ENCODE results near the gene TSG101. TPM values are rescaled to one million over a fixed set of nuclear protein-coding genes. Genes with fewer than 3 reads are reported as not detected.

The TSG101 gene
- total RNA-seq, 1 donor from 2014 or later = 54.4 TPM

DNA sequence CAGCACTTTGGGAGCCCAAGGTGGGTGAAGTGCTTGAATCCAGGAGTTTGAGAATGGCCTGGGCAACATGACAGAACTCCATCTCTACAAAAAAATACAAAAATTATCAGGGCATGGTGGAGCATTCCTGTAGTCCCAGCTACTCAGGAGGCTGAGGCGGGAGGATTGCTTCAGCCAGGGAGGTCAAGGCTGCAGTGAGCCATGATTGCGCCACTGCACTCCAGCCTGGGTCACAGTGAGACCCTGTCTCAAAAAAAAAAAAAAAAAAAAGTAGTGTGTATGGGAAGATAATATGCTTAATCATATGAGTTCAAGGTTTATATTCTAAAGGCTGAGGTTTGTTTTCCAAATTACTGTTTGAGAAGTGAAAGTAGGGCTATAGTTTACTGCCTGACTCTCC lies 60.3 kb downstream of the TSG101 start:
- no peaks in the 10 kb centered on the region for H3K9me3 Mint-ChIP-seq
- TF ChIP-seq, protein P1, sequence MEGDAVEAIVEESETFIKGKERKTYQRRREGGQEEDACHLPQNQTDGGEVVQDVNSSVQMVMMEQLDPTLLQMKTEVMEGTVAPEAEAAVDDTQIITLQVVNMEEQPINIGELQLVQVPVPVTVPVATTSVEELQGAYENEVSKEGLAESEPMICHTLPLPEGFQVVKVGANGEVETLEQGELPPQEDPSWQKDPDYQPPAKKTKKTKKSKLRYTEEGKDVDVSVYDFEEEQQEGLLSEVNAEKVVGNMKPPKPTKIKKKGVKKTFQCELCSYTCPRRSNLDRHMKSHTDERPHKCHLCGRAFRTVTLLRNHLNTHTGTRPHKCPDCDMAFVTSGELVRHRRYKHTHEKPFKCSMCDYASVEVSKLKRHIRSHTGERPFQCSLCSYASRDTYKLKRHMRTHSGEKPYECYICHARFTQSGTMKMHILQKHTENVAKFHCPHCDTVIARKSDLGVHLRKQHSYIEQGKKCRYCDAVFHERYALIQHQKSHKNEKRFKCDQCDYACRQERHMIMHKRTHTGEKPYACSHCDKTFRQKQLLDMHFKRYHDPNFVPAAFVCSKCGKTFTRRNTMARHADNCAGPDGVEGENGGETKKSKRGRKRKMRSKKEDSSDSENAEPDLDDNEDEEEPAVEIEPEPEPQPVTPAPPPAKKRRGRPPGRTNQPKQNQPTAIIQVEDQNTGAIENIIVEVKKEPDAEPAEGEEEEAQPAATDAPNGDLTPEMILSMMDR (conservative IDR thresholded peaks at IDR 0.05) = no peak
- DNase-seq (ENCODE audit: extremely low spot score, unreplicated experiment) = no peak
- H3K27ac Mint-ChIP-seq = no peak overlapping the region
- H3K4me1 Mint-ChIP-seq (ENCODE audit: unreplicated experiment) = peaks cover 5% of the 10 kb centered on the region
- no peak overlapping the region for H3K4me3 Mint-ChIP-seq
- no peaks in the 10 kb centered on the region for H3K36me3 Mint-ChIP-seq
- no peaks in the 10 kb centered on the region for H3K27me3 Mint-ChIP-seq

DNA sequence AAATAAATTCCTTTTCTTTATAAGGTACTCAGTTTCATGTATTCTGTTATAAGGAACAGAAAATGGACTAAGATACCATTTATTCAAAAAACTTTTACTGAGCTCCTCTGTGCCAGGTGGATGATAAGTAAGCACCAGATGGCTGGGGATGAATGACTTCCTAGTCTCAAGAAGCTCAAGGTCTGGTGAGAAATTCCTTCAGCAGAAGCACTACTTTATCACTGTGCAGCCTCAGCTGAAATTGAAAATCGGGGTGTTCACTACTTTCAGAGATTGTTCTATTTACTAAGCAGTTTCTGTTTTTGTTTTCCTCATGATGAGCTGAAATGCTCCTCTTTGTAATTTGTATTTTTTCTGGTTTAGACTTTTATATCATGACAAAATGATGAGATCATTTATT lies 63.3 kb downstream of the TSG101 start:
- Mint-ChIP-seq H3K27me3 (no peaks in the 10 kb centered on the region), H3K36me3 (no peaks in the 10 kb centered on the region), H3K27ac (no peak overlapping the region), H3K4me3 (no peak overlapping the region), H3K4me1 (ENCODE audit: unreplicated experiment) (peaks cover 5% of the 10 kb centered on the region), H3K9me3 (no peaks in the 10 kb centered on the region)
- no peak for DNase-seq (ENCODE audit: extremely low spot score, unreplicated experiment)
- TF ChIP-seq, protein P1 (conservative IDR thresholded peaks at IDR 0.05) = no peak

DNA sequence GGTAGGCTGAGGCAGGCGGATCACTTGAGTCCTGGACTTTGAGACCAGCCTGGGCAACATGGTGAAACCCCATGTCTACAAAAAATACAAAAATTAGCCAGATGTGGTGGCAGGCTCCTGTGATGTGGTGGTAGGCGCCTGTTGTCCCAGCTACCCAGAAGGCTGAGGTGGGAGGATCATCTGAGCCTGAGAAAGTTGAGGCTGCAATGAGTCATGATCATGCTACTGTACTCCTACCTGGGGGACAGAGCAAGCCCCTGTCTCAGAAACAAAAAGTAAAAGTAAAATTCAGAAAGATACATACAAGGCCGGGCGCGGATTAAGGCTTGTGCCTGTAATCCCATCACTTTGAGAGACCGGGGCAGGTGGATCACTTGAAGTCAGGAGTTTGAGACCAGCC lies 64.8 kb downstream of the TSG101 start:
- Mint-ChIP-seq H3K36me3 (no peaks in the 10 kb centered on the region), H3K27ac (no peak overlapping the region), H3K27me3 (no peaks in the 10 kb centered on the region), H3K4me1 (ENCODE audit: unreplicated experiment) (peaks cover 5% of the 10 kb centered on the region), H3K4me3 (no peak overlapping the region), H3K9me3 (no peaks in the 10 kb centered on the region)
- TF ChIP-seq, protein P1 (conservative IDR thresholded peaks at IDR 0.05) = no peak
- no peak for DNase-seq (ENCODE audit: extremely low spot score, unreplicated experiment)

DNA sequence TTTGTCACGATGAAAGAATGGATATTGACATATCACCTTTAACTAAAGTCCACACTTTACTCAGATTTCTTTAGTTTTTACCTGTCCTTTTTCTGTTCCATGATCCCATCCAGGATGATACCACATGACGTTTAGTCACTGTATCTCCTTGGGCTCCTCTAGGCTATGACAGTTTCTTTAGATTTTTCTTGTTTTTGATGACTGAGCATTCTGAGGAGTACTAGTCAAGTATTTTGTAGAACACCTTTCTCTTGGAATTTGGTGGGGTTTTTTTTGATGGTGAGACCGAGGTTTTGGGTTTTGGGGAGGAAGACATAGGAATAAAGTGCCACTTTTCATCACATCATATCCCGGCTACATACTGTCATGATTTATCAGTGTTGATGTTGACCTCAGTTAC lies 67.1 kb downstream of the TSG101 start:
- Mint-ChIP-seq H3K27ac (no peak overlapping the region), H3K4me3 (no peak overlapping the region), H3K4me1 (ENCODE audit: unreplicated experiment) (no peaks in the 10 kb centered on the region), H3K27me3 (no peaks in the 10 kb centered on the region), H3K36me3 (no peaks in the 10 kb centered on the region), H3K9me3 (no peaks in the 10 kb centered on the region)
- DNase-seq (ENCODE audit: extremely low spot score, unreplicated experiment) = no peak
- TF ChIP-seq, protein P1 (conservative IDR thresholded peaks at IDR 0.05) = no peak

DNA sequence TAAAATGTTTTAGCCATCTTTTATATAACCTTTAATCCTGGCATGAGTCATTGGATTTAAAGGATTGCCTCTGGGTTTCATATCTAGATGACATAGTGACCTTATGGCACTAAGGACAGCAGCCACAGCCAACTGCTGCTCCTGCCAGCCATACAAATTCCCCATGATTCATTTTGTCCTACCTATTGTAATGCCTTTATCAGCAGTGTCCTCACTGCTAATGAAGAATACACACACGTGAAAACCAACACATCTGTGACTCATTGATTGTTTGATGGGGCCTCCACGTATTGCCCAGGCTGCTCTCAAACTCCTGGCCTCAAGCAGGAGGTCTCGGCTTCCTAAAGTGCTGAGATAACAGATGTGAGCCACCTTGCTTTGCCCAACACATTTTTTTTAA lies 69.3 kb downstream of the TSG101 start:
- DNase-seq (ENCODE audit: extremely low spot score, unreplicated experiment) = no peak
- TF ChIP-seq, protein P1 (conservative IDR thresholded peaks at IDR 0.05) = no peak
- Mint-ChIP-seq H3K4me3 (no peak overlapping the region), H3K36me3 (no peaks in the 10 kb centered on the region), H3K27ac (no peak overlapping the region), H3K27me3 (no peaks in the 10 kb centered on the region), H3K9me3 (no peaks in the 10 kb centered on the region), H3K4me1 (ENCODE audit: unreplicated experiment) (no peaks in the 10 kb centered on the region)

Data from type B pancreatic cell (in vitro differentiated cells).